Measurements from ENCODE around the gene MME. TPM values are rescaled to one million over a fixed set of nuclear protein-coding genes. Genes with fewer than 3 reads are reported as not detected.

MME gene
- total and polyA plus RNA-seq, 3 donors from 2014 or later = 5.4 to 6.3 (median 5.5) TPM

GRCh38 chr3:155069729-155070128, 10.4 kb upstream of the MME start:
- 69 to 72% methylated on average over 3 of the region's 3 CpGs for WGBS, 2 donors
- Histone ChIP-seq H3K27ac (no peak overlapping the region), H3K4me3 (no peak overlapping the region), H3K9me3 (no peaks in the 10 kb centered on the region), H3K27me3 (no peaks in the 10 kb centered on the region), H3K36me3 (ENCODE audit: low read depth, missing control alignments) (no peaks in the 10 kb centered on the region), H3K4me1 (no peaks in the 10 kb centered on the region)
- no peak for TF ChIP-seq CTCF (IDR thresholded peaks at IDR 0.05)
- TF ChIP-seq POLR2A (IDR thresholded peaks at IDR 0.05) = no peak
- DNase-seq = no peak
- intact Hi-C loops (cut with DNase I; ENCODE audit: low total_unique reads) = no loop called here

GRCh38 chr3:155070316-155070715, 9.8 kb upstream of the MME start:
- intact Hi-C loops (cut with DNase I; ENCODE audit: low total_unique reads) = no loop called here
- 86 to 90% methylated on average over 2 of the region's 2 CpGs for WGBS, 2 donors
- Histone ChIP-seq H3K27ac (no peak overlapping the region), H3K36me3 (ENCODE audit: low read depth, missing control alignments) (no peaks in the 10 kb centered on the region), H3K4me1 (no peaks in the 10 kb centered on the region), H3K4me3 (no peak overlapping the region), H3K9me3 (no peaks in the 10 kb centered on the region), H3K27me3 (no peaks in the 10 kb centered on the region)
- DNase-seq = no peak
- TF ChIP-seq POLR2A (IDR thresholded peaks at IDR 0.05) = no peak
- no peak for TF ChIP-seq CTCF (IDR thresholded peaks at IDR 0.05)

- Histone ChIP-seq H3K36me3 (ENCODE audit: low read depth, missing control alignments) (no peaks in the 10 kb centered on the region), H3K4me3 (no peak overlapping the region), H3K27me3 (no peaks in the 10 kb centered on the region), H3K4me1 (no peaks in the 10 kb centered on the region), H3K27ac (no peak overlapping the region), H3K9me3 (no peaks in the 10 kb centered on the region)
- WGBS, 2 donors = 43 to 69% methylated on average over 8 of the region's 8 CpGs
- TF ChIP-seq CTCF (IDR thresholded peaks at IDR 0.05) (no peak), POLR2A (IDR thresholded peaks at IDR 0.05) (no peak)
- no peak for DNase-seq
- intact Hi-C loops (cut with DNase I; ENCODE audit: low total_unique reads) = no loop called here
Observed at GRCh38 chr3:155070932-155071387, 9.2 kb upstream of the MME start.

GRCh38 chr3:155075200-155075599, 4.9 kb upstream of the MME start:
- Histone ChIP-seq H3K4me1 (no peaks in the 10 kb centered on the region), H3K4me3 (no peak overlapping the region), H3K27me3 (no peaks in the 10 kb centered on the region), H3K27ac (no peak overlapping the region), H3K9me3 (no peaks in the 10 kb centered on the region), H3K36me3 (ENCODE audit: low read depth, missing control alignments) (no peaks in the 10 kb centered on the region)
- no peak for TF ChIP-seq CTCF (IDR thresholded peaks at IDR 0.05)
- TF ChIP-seq POLR2A (IDR thresholded peaks at IDR 0.05) = no peak
- no peak for DNase-seq
- intact Hi-C loops (cut with DNase I; ENCODE audit: low total_unique reads) = no loop called here

- Histone ChIP-seq H3K27me3 (no peaks in the 10 kb centered on the region), H3K9me3 (no peaks in the 10 kb centered on the region), H3K27ac (no peak overlapping the region), H3K4me3 (no peak overlapping the region), H3K4me1 (no peaks in the 10 kb centered on the region), H3K36me3 (ENCODE audit: low read depth, missing control alignments) (no peaks in the 10 kb centered on the region)
- intact Hi-C loops (cut with DNase I; ENCODE audit: low total_unique reads) = no loop called here
- TF ChIP-seq POLR2A (IDR thresholded peaks at IDR 0.05) (no peak), CTCF (IDR thresholded peaks at IDR 0.05) (no peak)
- no peak for DNase-seq
- WGBS, 2 donors = 96 to 98% methylated on average over 4 of the region's 4 CpGs
Observed at GRCh38 chr3:155076888-155077287, 3.2 kb upstream of the MME start.
